Upper lobe of left lung (tissue), 6 donors: ENCODE measurements around the gene CEP78. TPM values are rescaled to one million over a fixed set of nuclear protein-coding genes. Genes with fewer than 3 reads are reported as not detected.

Experiments
- ATAC-seq, 2 donors: fragments of 200-7000 bp; cut with Tn5 transposase; one replicate each; pipeline ENCODE4 v1.9.1; 2022; ENCODE audit warnings: mild to moderate bottlenecking in 2 of 2, moderate library complexity in 2 of 2; ENCODE audit not compliant: low FRiP score in 2 of 2
- DNase-seq, 2 donors: peaks; one replicate each; pipeline ENCODE4 v3.0.0-alpha.2; 2019 to 2020
- H3K27ac ChIP-seq, 4 donors: fragments of 200-600 bp; sonication (generic); one replicate each; pipeline ENCODE4 v1.5.1; 2016 to 2019
- H3K27me3 ChIP-seq, 4 donors: fragments of 200-600 bp; sonication (generic); one replicate each; pipeline ENCODE4 v1.5.1; 2017 to 2019
- H3K36me3 ChIP-seq, 4 donors: fragments of 200-600 bp; sonication (generic); one replicate each; pipeline ENCODE4 v1.5.1; 2016 to 2019
- H3K4me1 ChIP-seq, 4 donors: fragments of 200-600 bp; sonication (generic); one replicate each; pipeline ENCODE4 v1.5.1; 2018 to 2019
- H3K4me3 ChIP-seq, 4 donors: fragments of 200-600 bp; sonication (generic); one replicate each; pipeline ENCODE4 v1.5.1; 2017 to 2019; ENCODE audit warnings: mild to moderate bottlenecking in 2 of 4, moderate library complexity in 1 of 4
- H3K9me3 ChIP-seq, 4 donors: fragments of 200-600 bp; sonication (generic); one replicate each; pipeline ENCODE4 v1.5.1; 2018 to 2019
- EP300 ChIP-seq, 4 donors: sonication (generic); formaldehyde crosslinking; IDR thresholded peaks; one replicate each; pipeline ENCODE4 v1.5.1; 2017; ENCODE audit warnings: antibody characterized with exemption in 4 of 4, control low read depth in 2 of 4
- POLR2A ChIP-seq, 4 donors: fragments of 450-650 bp; IDR thresholded peaks; one replicate each; pipeline ENCODE4 v1.5.1; 2016 to 2017; ENCODE audit warnings: antibody characterized with exemption in 4 of 4, mild to moderate bottlenecking in 2 of 4
- POLR2AphosphoS5 ChIP-seq, 2 donors: sonication (generic); formaldehyde crosslinking; IDR thresholded peaks; one replicate each; pipeline ENCODE4 v1.5.1; 2017; ENCODE audit warnings: antibody characterized with exemption in 2 of 2
- whole genome bisulfite sequencing, 2 donors: methylation state at CpG; one replicate each; pipeline ENCODE4 v1.1.5; 2017 to 2018; 5-methylcytosine and 5-hydroxymethylcytosine counted together
- total RNA-seq, 6 donors: library from RNA; depleted of rRNA in 4 of 6; stranded (reverse); fragments of >200 nt in 4 of 6; gene quantifications; one replicate each; pipeline versions ENCODE4 v1.1.0 to v1.2.1, GENCODE V29; 2016 to 2021
- TF ChIP-seq, protein P1 (sequence below), 6 experiments: fragments of 450-650 bp in 4 of 6; fragments of 200-600 bp in 2 of 6; sonication (generic) in 2 of 6; IDR thresholded peaks; one replicate each; pipeline ENCODE4 v1.5.1; 2016 to 2019; ENCODE audit warnings: antibody characterized with exemption in 6 of 6
- donor health status: DM: no; HTN: no; CAD: no; lungs with moderate emphysema.
- donor health status: DM: no; HTN: yes; CAD: no; lungs with severe emphysema.

Gene CEP78
- total RNA-seq, 6 donors from 2014 or later = 7.3 to 26.4 (median 11.9) TPM

DNA sequence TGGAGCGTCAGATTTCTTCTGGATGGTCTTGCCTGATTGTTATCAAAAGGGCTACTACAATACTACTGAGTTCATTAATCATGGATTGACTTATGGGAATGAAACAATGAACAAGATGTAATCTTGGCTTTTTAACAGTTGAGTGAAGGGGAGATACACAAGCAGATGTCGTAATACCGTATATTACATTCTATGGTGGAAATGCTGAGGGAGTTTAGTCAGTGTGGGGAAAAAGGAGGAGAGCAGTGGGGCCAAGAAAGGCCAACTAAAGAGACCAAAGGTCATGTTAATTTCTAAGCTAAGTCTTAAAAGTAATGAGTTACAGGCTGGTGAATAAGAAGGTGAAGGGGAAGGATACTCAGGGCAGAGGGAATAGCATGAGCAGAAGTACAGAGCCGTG, 32.0 kb downstream of the CEP78 start:
- DNase-seq (no peak), ATAC-seq (no peak)
- no peak overlapping the region for H3K27ac ChIP-seq
- H3K4me1 ChIP-seq = no peaks in the 10 kb centered on the region
- WGBS, 2 donors = 92 to 95% methylated on average over 4 of the region's 4 CpGs
- TF ChIP-seq EP300 (IDR thresholded peaks at IDR 0.05) = no peak
- no peak for TF ChIP-seq POLR2A (IDR thresholded peaks at IDR 0.05)
- no peak for TF ChIP-seq POLR2AphosphoS5 (IDR thresholded peaks at IDR 0.05)
- TF ChIP-seq, protein P1, sequence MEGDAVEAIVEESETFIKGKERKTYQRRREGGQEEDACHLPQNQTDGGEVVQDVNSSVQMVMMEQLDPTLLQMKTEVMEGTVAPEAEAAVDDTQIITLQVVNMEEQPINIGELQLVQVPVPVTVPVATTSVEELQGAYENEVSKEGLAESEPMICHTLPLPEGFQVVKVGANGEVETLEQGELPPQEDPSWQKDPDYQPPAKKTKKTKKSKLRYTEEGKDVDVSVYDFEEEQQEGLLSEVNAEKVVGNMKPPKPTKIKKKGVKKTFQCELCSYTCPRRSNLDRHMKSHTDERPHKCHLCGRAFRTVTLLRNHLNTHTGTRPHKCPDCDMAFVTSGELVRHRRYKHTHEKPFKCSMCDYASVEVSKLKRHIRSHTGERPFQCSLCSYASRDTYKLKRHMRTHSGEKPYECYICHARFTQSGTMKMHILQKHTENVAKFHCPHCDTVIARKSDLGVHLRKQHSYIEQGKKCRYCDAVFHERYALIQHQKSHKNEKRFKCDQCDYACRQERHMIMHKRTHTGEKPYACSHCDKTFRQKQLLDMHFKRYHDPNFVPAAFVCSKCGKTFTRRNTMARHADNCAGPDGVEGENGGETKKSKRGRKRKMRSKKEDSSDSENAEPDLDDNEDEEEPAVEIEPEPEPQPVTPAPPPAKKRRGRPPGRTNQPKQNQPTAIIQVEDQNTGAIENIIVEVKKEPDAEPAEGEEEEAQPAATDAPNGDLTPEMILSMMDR (IDR thresholded peaks at IDR 0.05) = no peak
- no peaks in the 10 kb centered on the region for H3K9me3 ChIP-seq
- no peaks in the 10 kb centered on the region for H3K27me3 ChIP-seq
- H3K4me3 ChIP-seq = no peak overlapping the region
- H3K36me3 ChIP-seq = peaks cover 0 to 40% (median 11%) of the 10 kb centered on the region in 4 donors

DNA sequence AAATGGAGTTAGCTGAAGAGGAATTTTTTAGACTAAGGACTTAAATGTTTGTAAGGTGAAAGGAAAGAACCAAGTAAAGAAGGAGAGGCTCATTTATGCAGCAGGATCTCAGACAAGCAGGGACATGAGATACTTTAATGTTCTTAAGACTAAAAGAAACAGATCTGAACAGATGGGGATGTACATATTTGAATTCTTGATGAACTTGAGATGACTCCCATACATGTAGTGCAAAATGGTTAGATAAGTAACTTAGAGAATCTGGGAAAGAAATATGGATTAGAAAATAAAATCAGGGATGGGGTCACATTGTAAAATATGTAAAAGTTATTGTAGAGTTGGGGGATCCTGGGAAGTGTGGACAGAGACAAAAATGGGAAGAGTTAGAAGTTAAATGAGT, 33.9 kb downstream of the CEP78 start:
- Histone ChIP-seq H3K9me3 (no peaks in the 10 kb centered on the region), H3K4me3 (no peak overlapping the region), H3K27me3 (no peaks in the 10 kb centered on the region), H3K36me3 (peaks cover 0 to 40% (median 11%) of the 10 kb centered on the region in 4 donors), H3K27ac (no peak overlapping the region), H3K4me1 (no peaks in the 10 kb centered on the region)
- no peak for TF ChIP-seq POLR2AphosphoS5 (IDR thresholded peaks at IDR 0.05)
- TF ChIP-seq POLR2A (IDR thresholded peaks at IDR 0.05) = no peak
- TF ChIP-seq, protein P1 (IDR thresholded peaks at IDR 0.05) = no peak
- TF ChIP-seq EP300 (IDR thresholded peaks at IDR 0.05) = no peak
- DNase-seq (no peak), ATAC-seq (no peak)

DNA sequence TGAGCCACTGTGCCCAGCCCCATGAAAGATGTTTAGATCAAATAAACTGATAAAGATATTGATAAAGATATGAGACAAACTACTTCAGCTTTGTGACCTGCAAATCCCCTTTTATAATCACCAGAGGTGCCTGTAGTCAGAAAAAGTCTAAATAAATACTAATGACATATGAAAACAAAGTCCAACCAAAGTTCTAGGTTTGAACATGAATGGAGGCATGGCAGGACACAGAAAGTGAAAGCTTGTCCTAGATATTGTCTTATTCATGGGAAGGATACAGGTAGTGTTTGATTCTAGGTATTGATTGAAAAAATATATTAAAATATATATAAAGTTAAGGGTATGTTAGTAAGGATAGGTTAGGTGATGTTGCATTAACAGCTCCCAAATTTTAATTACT, 36.4 kb downstream of the CEP78 start:
- TF ChIP-seq POLR2AphosphoS5 (IDR thresholded peaks at IDR 0.05) (no peak), POLR2A (IDR thresholded peaks at IDR 0.05) (no peak), EP300 (IDR thresholded peaks at IDR 0.05) (no peak)
- TF ChIP-seq, protein P1 (IDR thresholded peaks at IDR 0.05) = no peak
- no peak for DNase-seq
- H3K27me3 ChIP-seq = no peaks in the 10 kb centered on the region

DNA sequence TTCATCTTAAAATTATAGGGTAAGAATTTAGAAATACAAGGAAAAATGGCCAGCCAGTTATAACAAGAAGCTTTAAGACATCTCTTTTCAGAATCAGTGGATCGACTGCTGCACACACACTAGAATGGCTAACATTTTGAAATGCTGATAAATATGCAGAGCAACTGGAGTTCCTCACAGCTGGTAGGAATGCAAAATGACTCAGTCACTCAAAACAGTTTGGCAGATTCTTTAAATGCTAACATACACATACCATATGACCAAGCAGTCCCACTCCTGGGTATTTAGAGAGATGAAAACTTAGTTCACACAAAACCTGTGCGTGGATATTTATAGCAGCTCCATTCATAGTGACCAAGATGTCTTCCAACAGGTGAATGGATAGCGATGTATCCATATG, 37.9 kb downstream of the CEP78 start:
- peaks cover 0 to 8% (median 0%) of the 10 kb centered on the region in 4 donors for H3K36me3 ChIP-seq
- TF ChIP-seq EP300 (IDR thresholded peaks at IDR 0.05) (no peak), POLR2AphosphoS5 (IDR thresholded peaks at IDR 0.05) (no peak), POLR2A (IDR thresholded peaks at IDR 0.05) (no peak)
- TF ChIP-seq, protein P1 (IDR thresholded peaks at IDR 0.05) = no peak
- ATAC-seq (no peak), DNase-seq (no peak)
- H3K4me3 ChIP-seq = no peak overlapping the region
- no peaks in the 10 kb centered on the region for H3K27me3 ChIP-seq
- peaks cover 0 to 9% (median 4%) of the 10 kb centered on the region in 4 donors for H3K4me1 ChIP-seq
- H3K9me3 ChIP-seq = no peaks in the 10 kb centered on the region
- WGBS, 2 donors = 92 to 97% methylated on average over 3 of the region's 3 CpGs
- H3K27ac ChIP-seq = no peak overlapping the region

More for the DNA sequence above, 36.4 kb downstream of the CEP78 start:
- Histone ChIP-seq H3K36me3 (peaks cover 0 to 18% (median 2%) of the 10 kb centered on the region in 4 donors), H3K4me3 (no peak overlapping the region), H3K4me1 (no peaks in the 10 kb centered on the region), H3K9me3 (no peaks in the 10 kb centered on the region), H3K27ac (no peak overlapping the region)
- no peak for ATAC-seq

GRCh38 chr9:78278177-78278777, 42.4 kb downstream of the CEP78 start:
- H3K36me3 ChIP-seq = no peaks in the 10 kb centered on the region
- no peak overlapping the region for H3K27ac ChIP-seq
- peaks cover 0 to 18% (median 10%) of the 10 kb centered on the region in 4 donors for H3K4me1 ChIP-seq
- no peak for TF ChIP-seq EP300 (IDR thresholded peaks at IDR 0.05)
- no peak for TF ChIP-seq POLR2A (IDR thresholded peaks at IDR 0.05)
- peak in 1 of 2 donors; percentile 29 for TF ChIP-seq POLR2AphosphoS5 (IDR thresholded peaks at IDR 0.05)
- TF ChIP-seq, protein P1 (IDR thresholded peaks at IDR 0.05) = no peak
- H3K9me3 ChIP-seq = no peaks in the 10 kb centered on the region
- peak; percentile 76 to 88 for ATAC-seq
- no peaks in the 10 kb centered on the region for H3K27me3 ChIP-seq
- WGBS, 2 donors = 43 to 50% methylated on average over 5 of the region's 5 CpGs
- no peak overlapping the region for H3K4me3 ChIP-seq
- no peak for DNase-seq
